ENCODE results near the gene LSAMP.

Gene LSAMP

DNA sequence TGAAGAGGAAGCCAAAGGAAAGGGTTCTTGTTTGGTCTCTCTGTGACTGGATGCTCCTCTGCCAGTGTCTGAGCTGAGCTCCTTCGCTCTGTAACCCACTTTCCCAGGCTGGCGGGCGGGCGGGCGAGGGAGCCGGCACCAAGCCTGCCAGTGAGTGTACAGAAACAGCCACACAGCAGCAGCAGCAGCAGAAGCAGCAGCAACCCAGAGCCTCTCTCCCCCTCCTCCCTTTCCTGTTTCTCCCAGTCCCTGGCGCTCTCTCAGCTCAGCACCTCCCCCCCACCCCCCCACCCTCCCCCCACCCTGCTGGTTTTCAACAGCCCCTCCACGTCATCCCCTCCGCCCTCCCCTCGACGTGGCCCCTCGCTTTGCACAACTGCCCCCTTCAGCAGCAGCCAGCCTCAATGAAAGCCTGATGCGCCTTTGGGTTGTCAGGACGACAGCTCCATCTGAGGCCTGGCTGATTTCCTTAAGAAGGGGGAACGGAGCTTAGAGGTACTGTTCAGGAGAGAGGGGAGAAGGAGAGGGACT is at the start of gene LSAMP:
LSAMP (minus strand) TSS at position 177 of the 531 bp plus-strand sequence.
- DNase-seq (ENCODE audit: low read depth): no peak

DNA sequence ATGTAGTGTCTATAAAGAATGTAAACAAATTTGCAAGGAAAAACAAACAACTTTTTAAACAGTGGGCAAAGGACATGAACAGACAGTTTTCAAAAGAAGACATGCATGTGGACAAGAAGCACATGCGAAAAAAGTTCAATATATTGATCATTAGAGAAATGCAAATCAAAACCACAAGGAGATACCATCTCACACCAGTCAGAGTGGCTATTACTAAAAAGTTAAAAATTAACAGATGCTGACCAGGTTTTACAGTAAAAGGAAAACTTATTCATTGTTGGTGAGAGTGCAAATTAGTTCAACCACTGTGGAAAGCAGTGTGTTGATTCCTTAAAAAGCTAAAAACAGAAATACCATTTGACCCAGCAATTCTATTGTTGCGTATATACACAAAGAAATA is 47.1 kb upstream of the LSAMP start:
- no peak for DNase-seq (ENCODE audit: low read depth)

DNA sequence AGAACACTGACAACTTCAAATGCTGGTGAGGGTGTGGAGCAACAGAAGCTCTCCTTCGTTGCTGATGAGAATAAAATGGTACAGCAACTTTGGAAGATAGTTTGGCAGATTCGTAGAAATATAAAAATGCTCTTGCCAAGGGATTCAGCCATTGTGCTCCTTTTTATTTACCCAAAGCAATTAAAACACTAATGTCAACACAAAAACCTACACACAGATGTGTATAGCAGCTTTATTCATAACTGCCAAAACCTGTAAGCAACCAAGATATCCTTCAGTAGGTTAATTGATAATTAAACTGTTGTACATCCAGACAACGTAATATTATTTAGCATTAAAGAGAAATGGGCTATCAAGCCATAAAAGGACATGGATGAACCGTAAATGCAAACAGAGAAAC is 37.8 kb upstream of the LSAMP start:
- DNase-seq (ENCODE audit: low read depth): no peak

DNA sequence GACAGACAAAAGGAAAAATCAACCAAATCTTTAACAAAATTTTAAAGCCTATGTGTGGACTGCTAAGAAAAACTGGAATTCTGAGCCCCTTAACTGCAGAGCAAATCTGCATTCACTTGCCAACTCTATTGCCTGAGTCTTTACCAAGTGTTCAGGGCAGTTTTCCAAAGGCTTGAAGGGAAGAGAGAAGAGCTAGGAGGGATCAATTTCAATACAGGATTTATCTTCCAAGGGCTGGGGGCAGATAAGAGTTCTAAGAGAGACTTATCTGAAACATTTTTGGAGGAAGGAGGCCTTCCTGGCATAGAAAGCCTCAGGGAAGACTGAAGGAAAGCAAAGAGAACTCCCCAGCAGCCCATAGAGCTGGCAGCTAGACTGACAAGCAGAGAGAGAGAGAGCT is 31.4 kb upstream of the LSAMP start:
- DNase-seq (ENCODE audit: low read depth): no peak

DNA sequence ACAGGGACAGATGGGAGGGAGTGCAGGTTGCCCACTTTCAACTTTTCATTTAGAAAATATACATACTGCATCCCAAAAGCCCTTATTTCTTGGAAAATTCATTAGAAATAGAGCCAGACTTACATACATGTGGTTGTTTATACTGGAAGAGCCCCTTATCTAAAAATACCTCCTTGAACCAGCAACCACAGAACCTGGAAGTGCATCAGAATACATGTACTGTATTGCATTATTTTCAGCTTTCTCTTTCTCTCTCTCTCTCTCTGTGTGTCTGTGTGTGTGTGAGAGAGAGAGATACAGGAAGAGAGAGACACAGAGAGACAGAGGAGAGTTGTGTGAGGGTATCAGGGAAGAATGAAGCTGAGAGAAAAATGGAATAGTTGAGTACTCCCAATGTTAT is 29.5 kb upstream of the LSAMP start:
- no peak for DNase-seq (ENCODE audit: low read depth)

DNA sequence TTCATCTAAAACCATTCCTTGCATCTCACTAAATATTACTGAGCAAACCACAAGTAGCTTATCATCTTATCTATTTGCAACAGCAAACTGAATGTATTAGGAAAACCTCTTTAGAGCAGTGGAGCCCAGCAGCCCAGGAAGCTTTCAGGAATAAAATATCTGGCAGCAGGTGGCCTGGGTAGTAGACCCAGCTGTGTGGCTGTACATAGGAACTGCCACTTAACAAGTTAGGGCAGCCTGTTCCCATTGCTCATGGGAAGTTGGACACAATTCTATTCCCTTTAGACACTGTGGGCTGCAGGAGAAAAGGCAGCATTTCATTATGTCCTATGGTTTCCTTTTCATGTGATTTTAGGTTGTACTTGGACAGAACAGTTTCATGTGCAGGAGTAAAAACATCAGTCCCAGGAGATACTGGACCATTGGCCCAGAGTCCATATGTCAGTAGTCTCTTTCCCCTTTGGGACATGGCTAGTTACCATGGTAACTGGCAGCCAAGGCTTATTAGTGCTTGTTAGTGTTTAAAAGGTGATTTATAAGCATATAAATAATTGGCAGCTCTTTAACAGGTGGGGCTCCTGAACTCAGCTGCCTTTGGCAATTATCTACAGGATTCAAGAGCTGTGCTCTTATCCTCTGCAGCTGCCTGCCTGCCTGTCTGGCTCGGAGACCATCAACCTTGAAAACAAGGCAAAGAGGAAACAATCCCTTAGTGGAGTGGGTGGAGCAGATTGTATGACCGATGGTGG is 28.9 kb upstream of the LSAMP start:
- no peak for DNase-seq (ENCODE audit: low read depth)

DNA sequence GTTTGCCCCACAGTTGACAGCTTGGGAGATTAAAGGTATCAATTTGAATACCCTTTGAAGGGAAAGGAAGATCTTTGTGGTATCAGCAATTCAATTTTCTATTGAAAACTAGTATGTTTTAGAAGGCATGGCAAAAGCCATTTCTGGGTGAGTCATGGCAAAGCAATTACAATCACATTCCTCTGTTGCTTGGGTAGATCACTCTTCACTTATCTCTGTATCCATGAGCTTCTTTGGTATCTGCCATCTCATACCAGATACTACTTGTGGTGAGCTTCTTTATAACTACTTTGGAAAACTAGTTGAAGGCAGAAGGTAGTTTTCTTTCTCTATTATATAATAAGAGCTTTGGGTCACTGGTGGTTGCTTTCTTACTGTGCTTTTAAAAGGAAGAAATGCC is 28.3 kb upstream of the LSAMP start:
- no peak for DNase-seq (ENCODE audit: low read depth)

DNA sequence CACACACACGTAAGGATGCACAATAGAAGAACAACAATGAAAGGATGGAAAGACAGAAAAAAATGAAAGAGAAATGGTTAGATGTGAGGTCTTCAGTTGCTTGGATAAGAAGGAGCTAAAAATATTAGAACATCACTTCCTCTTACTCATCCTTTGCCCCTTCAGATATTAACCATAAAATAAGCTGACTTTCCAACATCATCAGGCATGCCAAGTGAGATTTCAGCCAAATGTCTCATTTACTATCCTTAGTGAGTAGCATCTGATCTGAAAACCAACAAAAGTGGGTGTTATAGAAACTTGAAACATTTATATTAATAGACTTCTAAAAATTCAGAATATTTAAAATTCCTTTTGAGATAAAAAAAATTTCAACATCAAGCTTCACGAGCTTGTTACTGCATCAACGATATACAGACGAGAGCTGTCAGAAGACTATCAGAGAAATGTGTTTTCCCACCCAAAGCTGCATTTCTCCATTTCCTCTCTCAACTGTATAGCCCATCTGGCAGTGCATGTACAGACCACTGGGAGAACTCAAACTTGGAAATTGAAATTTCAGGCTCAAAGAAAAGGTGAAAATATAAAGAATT is 25.4 kb upstream of the LSAMP start:
- DNase-seq (ENCODE audit: low read depth): no peak

DNA sequence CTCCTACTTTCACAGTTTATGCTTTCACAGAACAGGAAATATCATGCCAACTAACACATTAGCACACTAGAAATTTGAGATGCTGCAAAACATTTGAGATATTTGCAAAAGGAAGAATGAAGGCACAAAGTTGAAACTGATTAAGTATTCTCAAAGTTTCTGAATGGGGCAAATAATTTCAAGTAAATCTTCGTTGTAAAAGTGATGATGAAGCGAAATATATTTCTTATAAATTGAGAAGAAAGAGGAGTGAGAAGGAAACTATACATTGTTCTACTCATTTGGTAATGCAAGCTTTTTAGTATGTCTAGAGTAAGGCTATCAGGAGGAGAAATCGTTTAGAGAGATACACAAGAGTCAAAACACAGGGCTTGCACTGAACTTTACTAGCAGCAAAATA is 24.3 kb upstream of the LSAMP start:
- DNase-seq (ENCODE audit: low read depth): no peak

DNA sequence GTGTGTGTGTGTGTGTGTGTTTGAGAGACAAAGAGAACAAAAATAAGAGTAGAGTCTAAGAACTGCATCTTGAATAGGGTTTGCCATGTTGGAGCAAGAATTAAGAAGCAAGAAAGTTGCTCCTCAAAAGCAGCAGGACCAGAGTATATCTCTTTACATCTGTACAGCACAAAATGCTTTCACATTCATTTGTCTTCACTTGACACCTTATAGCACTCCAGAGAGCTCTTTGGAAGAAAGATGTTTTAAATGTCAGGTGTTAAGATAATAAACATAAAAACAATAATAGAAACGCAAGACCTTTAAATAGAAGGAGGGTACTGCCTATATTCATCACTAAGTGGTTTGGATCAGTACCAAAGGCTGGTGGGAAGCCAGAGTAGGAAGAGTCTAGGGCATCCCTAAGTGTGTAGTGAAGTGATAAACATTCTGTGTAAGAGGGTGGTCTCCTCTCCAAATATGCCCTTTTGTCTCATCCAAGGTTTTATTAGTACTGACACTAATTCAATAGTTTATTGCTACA is 19.1 kb upstream of the LSAMP start:
- no peak for DNase-seq (ENCODE audit: low read depth)

DNA sequence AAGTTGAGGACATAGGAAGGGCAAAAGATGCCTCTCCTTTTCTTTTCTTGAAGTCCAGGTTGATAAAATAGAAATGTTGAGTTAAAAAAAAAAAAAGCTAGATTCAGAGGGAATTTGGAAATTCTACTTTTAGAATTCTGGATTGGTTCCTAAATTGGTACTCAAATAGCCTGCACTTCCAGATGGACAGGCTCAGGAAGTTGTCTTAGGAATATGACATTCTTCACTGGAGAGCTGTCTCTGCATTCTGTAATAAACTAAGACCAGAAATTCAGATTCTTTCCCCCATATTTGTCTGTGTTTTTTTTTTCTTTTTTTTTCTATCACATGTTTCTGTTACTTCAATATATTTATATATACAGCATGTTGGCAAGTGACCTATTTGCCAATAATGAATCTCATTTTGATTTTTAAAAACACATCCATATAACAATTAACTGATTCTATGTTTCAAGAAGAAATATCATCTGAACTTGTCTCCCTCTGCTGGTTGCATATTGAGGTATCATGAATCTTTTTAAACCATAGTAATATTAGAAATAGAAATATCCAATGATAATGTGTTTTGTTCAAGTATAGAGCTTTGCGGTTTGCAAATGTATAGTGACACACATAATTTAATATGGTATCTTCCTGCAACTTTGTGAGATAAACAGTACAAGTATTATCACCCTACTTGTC is 8.5 kb upstream of the LSAMP start:
- DNase-seq (ENCODE audit: low read depth): no peak

DNA sequence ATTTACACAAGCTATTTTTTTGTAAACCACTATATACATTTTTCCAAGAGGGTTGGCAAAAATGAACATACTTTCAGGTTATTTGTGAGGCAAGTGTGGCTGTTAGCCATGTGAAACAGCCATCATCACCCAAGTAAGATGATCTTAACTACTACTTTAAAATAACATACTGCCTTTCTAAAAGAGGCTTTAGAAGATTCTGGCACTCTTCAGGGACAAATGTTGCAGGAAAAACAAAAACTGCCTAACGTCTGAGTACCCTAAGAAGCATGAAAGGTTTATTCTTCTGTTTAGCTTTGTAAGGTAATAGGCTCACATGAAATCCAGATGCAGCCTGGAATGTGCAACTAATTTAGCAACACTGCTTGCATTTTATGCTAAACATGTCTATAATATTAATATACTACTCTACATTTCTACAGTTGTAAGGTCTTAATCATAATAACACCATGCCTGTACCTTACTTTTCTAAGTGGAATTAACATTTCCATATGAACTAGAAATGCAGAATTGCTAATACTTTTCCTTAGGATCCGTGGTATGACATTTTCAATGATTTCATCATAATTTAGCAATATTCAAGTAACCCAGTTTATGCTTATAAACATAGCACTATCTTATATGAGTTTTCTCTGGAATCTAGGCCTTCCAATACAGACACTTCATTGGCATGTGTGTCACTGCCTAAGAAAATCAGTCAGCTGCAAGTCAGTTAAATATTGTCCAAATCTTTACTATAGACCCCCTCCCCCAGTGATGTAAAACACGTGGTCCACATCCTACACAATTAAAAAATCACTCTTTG is 4.5 kb upstream of the LSAMP start:
- no peak for DNase-seq (ENCODE audit: low read depth)

DNA sequence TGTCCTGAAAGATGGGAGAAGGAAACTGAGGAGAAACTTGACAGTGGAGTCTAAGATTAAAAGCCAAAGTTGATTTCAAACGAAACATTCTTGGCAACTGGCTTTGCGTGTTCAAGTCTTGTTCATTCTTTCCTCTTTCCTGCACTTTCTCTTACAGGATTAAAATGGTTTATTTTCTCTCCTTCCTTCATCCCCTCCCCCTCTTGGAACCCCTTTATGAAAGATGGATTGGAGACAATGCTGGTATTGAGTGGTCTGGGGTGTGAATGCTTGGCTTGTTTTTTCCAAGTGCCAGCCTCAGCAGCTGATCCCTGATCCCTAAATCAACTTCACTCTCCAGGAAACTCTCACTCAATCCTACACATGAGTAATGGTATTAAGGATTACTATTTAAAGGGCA is 703 bp upstream of the LSAMP start:
- DNase-seq (ENCODE audit: low read depth): no peak

DNA sequence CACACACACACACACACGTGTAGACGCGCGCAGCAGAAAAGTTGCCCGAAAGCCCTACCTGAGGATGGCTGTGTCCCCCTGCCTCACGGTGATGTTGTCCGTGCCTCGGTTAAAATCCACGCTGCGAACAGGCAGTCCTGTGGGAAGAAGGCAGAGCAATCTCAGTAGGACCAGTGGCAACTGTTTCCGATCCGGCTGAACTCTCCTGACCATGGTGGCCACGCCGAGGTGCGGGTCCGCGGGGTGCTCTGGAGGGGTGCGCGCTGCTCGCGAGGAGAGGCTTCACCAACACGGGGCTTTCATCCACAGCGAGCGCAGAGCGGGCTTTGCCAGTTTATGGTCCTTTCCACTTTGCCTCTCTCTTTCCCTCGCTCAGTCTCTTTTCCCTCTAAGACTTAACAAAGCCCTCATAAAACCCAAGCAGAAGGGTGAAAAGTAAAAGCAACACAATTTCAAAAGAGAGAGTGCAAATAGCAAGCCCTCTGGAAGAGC is 422 bp downstream of the LSAMP start:
- no peak for DNase-seq (ENCODE audit: low read depth)

DNA sequence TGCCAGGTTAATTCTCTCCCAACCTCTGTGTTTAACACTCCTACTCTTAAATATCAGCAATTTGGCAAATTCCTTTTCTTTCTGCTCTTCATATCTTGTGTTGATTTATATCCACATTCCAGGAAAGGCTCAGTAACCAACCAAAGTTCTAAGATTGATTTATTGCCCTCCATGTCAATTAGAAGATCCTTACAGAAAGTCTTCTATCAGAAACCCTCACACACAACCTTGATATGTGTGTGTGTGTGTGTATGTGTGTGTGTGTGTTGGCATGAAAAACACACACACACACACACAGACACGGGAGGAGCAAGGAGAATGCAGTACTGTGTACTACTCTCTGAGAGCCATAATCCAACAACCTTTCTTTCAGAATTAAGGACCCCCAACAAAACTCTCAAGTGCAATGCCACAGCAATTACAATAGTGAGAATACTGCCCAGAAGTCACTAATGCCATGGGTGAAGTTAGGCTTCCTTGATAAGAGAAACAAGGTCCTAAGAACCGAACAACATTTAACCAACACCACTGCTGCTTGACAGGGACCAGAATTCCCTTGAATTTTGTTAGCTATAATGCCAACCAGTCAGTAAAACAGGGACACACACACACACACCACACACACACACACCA is 1.1 kb downstream of the LSAMP start:
- DNase-seq (ENCODE audit: low read depth): no peak

DNA sequence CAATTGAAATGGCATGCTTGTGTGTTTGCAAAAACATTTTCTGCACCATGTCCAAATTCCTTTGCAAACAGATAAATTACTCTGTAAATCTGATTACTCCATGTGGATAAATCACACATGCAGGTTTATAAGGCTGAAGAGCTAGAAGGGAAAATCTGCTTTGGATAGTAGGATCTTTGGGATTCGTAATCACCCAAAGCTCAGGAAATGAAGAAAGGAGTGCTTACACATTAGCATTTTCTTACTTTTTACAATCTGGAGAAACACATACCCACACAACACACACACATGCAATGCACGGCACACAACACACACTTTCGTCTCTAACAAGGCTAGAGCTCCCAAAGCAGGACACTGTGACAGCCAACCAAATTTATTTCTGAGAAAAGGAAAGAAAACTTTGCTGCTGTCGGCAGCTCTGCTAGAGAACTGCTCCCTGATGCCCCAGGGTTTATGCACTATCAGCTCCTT is 2.1 kb downstream of the LSAMP start:
- peak; percentile 15 for DNase-seq (ENCODE audit: low read depth)

DNA sequence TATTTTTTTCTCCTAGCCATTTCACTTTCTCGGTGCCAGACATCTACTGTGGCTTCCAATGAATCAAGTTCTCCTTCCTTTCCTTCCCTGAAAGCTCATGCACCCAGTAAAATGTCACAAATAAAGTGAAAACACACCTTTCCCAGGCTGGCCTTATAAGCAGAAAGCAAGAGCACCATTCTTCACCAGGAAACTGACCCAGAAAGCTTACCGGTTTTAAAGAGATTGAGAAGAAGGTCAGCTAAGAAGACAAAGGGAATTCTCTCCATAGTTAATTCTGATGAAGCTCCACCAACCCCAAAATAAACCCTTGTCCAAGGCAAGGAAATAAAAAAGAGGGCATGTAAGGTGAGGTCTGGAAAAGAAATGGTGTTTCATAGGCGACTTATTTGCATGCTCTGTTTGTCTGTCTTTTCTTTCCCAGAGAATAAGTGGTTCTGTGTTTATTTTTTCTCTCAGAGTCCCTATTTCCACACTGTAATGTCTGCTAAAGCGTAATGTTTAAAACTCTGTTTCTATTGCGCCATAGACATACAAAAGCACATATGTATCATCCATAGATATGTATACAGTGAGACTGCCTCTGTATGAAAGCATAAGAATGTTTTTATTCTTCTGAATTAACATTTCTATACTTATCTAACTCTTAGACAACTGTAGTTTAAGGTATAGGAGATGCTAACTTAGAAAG is 2.8 kb downstream of the LSAMP start:
- DNase-seq (ENCODE audit: low read depth): no peak

DNA sequence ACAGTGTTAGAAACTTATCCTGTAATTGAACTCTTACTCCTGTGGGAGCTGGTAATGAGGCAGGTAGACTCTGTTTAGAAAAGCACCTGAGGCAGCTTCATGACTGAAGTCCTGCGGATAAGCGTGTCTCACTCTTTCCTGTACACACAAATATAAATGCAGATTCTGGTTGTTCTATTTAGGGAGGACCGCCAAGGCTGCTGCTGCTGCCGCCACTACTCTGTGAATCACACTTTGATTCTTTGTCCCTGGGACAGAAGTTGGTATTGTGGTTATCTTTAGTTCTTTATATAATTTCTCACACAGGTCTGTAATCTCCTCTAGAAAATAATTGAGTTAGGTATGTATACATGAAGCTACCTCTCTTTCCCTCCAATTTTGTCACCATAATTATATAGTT is 3.6 kb downstream of the LSAMP start:
- no peak for DNase-seq (ENCODE audit: low read depth)

DNA sequence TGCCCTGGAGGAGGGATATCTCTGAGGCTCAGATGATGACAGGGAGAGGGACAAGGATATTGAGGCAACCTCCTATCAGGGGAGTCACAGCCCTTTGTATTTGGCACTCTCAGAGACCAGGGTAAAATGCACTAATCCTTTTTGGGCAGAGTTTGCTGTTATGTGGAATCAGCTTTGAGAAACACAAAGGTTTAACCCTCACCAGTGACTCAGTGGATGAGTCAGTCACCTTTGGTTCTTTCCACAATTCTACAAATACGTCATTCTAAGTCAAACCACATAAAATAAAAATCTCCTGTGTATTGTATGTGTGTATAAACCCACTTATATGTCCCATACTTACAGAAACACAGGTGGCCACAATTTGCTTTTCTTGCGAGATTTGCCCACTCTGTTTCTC is 5.1 kb downstream of the LSAMP start:
- peak; percentile 33 for DNase-seq (ENCODE audit: low read depth)

DNA sequence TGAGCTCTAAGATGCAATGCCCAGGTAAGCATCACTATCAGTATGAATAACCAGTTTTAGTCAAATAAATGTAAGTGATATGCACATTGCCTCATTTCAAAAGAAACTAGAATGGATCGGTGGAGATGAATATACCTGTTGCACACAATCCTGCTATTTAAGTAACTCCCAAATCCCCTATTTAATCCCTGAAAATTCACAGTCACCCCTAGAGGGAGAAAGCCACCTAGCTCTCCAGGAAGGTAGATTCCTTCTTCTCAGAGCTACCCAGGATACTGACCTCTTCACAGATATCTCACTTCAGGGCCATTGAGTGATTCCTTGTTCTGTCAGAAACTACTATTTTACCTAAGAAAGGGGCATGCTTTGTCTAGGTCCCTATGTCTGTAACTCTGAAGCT is 11.7 kb downstream of the LSAMP start:
- no peak for DNase-seq (ENCODE audit: low read depth)

DNA sequence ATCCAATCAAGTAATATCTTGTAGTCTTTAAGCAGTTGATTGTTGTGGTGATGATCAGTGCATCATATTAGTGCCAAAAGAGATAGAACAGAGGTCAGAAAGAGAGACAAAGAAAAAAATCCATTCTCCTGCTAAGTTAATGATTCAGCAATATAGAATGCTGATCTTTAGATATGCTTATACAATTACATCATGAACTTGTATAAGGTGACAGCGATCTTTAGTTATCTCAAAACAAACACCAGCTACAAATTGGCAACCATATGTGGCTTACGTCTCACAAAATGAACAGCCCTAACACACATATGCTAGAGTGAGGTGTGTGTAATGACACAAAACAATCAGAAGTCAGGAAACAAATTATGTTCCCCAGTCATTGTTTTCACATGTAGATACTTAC is 12.5 kb downstream of the LSAMP start:
- no peak for DNase-seq (ENCODE audit: low read depth)
